Measurements from ENCODE around the gene FBL. TPM values are rescaled to one million over a fixed set of nuclear protein-coding genes. Genes with fewer than 3 reads are reported as not detected.

Gene FBL
- total RNA-seq, 1 experiment from 2014 or later: 374 TPM

DNA sequence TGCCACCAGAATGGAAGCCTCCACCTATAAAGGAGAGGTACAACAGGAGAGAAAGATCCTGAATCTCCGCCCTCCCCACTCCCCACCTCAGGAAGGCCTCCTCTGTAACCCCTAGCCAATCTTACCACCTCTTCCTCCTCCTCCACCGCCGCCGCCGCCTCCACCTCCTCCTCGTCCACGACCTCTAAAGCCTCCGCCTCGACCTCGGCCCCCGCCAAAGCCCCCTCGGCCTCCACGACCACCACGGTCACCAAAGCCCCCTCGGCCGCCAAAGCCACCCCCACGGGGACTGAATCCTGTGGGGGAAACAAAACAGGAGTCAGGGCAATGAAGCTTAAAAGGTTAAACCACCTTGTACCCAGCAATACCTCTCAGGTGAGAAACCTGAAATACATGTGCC, 5.7 kb downstream of the FBL start:
- Mint-ChIP-seq H3K9me3 (ENCODE audit: unreplicated experiment) (no peaks in the 10 kb centered on the region), H3K27ac (ENCODE audit: unreplicated experiment) (no peak overlapping the region), H3K4me1 (ENCODE audit: low read depth, unreplicated experiment) (peaks cover 34% of the 10 kb centered on the region), H3K27me3 (ENCODE audit: insufficient read depth, unreplicated experiment) (no peaks in the 10 kb centered on the region), H3K4me3 (ENCODE audit: unreplicated experiment) (no peak overlapping the region), H3K36me3 (ENCODE audit: insufficient read depth, unreplicated experiment) (peaks cover 55% of the 10 kb centered on the region)
- Histone ChIP-seq H3K4me3 (ENCODE audit: low read depth, low read length) (no peak overlapping the region), H3K36me3 (ENCODE audit: control insufficient read depth, insufficient read depth, low read length) (peaks cover 1% of the 10 kb centered on the region; the same call in 1 of the 2 replicates), H3K4me1 (peaks cover 6% of the 10 kb centered on the region; the same call in 1 of the 2 replicates), H3K9me3 (no peaks in the 10 kb centered on the region), H3K27me3 (replicated peaks; ENCODE audit: control insufficient read depth, insufficient read depth, low read length) (no peaks in the 10 kb centered on the region)
- ChIA-PET CTCF (no interaction called here), POLR2A (no interaction called here)
- intact Hi-C loops (cut with micrococcal nuclease; ENCODE audit: unreplicated experiment): no loop called here
- BruUV-seq (replicated peaks): no TSS peak
- TF ChIP-seq, protein P1, sequence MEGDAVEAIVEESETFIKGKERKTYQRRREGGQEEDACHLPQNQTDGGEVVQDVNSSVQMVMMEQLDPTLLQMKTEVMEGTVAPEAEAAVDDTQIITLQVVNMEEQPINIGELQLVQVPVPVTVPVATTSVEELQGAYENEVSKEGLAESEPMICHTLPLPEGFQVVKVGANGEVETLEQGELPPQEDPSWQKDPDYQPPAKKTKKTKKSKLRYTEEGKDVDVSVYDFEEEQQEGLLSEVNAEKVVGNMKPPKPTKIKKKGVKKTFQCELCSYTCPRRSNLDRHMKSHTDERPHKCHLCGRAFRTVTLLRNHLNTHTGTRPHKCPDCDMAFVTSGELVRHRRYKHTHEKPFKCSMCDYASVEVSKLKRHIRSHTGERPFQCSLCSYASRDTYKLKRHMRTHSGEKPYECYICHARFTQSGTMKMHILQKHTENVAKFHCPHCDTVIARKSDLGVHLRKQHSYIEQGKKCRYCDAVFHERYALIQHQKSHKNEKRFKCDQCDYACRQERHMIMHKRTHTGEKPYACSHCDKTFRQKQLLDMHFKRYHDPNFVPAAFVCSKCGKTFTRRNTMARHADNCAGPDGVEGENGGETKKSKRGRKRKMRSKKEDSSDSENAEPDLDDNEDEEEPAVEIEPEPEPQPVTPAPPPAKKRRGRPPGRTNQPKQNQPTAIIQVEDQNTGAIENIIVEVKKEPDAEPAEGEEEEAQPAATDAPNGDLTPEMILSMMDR (IDR thresholded peaks at IDR 0.05; ENCODE audit: insufficient read depth in 1 of 2, low read depth in 1 of 2, low read length in 1 of 2, severe bottlenecking in 1 of 2, unreplicated experiment in 1 of 2): no peak
- no peak for DNase-seq

- intact Hi-C loops (cut with micrococcal nuclease; ENCODE audit: unreplicated experiment): no loop called here
- DNase-seq: no peak
- no peaks in the 10 kb centered on the region for H3K27me3 Mint-ChIP-seq (ENCODE audit: insufficient read depth, unreplicated experiment)
- POLR2A ChIA-PET: no interaction called here
- peaks cover 1% of the 10 kb centered on the region; the same call in 1 of the 2 replicates for H3K36me3 ChIP-seq (ENCODE audit: control insufficient read depth, insufficient read depth, low read length)
- peaks cover 1% of the 10 kb centered on the region; the same call in 1 of the 2 replicates for H3K4me1 ChIP-seq
- H3K9me3 ChIP-seq: no peaks in the 10 kb centered on the region
- peak overlapping the region; percentile 16 for H3K27ac Mint-ChIP-seq (ENCODE audit: unreplicated experiment)
- TF ChIP-seq, protein P1 (IDR thresholded peaks at IDR 0.05; ENCODE audit: insufficient read depth in 1 of 2, low read depth in 1 of 2, low read length in 1 of 2, severe bottlenecking in 1 of 2, unreplicated experiment in 1 of 2): no peak
- CTCF ChIA-PET: no interaction called here
- no TSS peak for BruUV-seq (replicated peaks)
- H3K4me3 Mint-ChIP-seq (ENCODE audit: unreplicated experiment): no peak overlapping the region
- peaks cover 30% of the 10 kb centered on the region for H3K4me1 Mint-ChIP-seq (ENCODE audit: low read depth, unreplicated experiment)
- no peak overlapping the region for H3K4me3 ChIP-seq (ENCODE audit: low read depth, low read length)
- H3K9me3 Mint-ChIP-seq (ENCODE audit: unreplicated experiment): no peaks in the 10 kb centered on the region
- no peaks in the 10 kb centered on the region for H3K27me3 ChIP-seq (replicated peaks; ENCODE audit: control insufficient read depth, insufficient read depth, low read length)
- H3K36me3 Mint-ChIP-seq (ENCODE audit: insufficient read depth, unreplicated experiment): peaks cover 59% of the 10 kb centered on the region
Measured at GRCh38 chr19:39839678-39840327, 6.4 kb downstream of the FBL start.

- ChIA-PET CTCF (no interaction called here), POLR2A (no interaction called here)
- TF ChIP-seq, protein P1 (IDR thresholded peaks at IDR 0.05; ENCODE audit: insufficient read depth in 1 of 2, low read depth in 1 of 2, low read length in 1 of 2, severe bottlenecking in 1 of 2, unreplicated experiment in 1 of 2): no peak
- Mint-ChIP-seq H3K9me3 (ENCODE audit: unreplicated experiment) (no peaks in the 10 kb centered on the region), H3K36me3 (ENCODE audit: insufficient read depth, unreplicated experiment) (peaks cover 61% of the 10 kb centered on the region), H3K27me3 (ENCODE audit: insufficient read depth, unreplicated experiment) (no peaks in the 10 kb centered on the region), H3K4me1 (ENCODE audit: low read depth, unreplicated experiment) (peaks cover 18% of the 10 kb centered on the region), H3K27ac (ENCODE audit: unreplicated experiment) (no peak overlapping the region), H3K4me3 (ENCODE audit: unreplicated experiment) (no peak overlapping the region)
- no peak for DNase-seq
- Histone ChIP-seq H3K36me3 (ENCODE audit: control insufficient read depth, insufficient read depth, low read length) (peaks cover 4% of the 10 kb centered on the region), H3K9me3 (no peaks in the 10 kb centered on the region), H3K27me3 (replicated peaks; ENCODE audit: control insufficient read depth, insufficient read depth, low read length) (no peaks in the 10 kb centered on the region), H3K4me3 (ENCODE audit: low read depth, low read length) (no peak overlapping the region), H3K4me1 (no peaks in the 10 kb centered on the region; the same call in 1 of the 2 replicates)
- intact Hi-C loops (cut with micrococcal nuclease; ENCODE audit: unreplicated experiment): no loop called here
- BruUV-seq (replicated peaks): no TSS peak
Measured at GRCh38 chr19:39838569-39838968, 7.6 kb downstream of the FBL start.
